GM12878 (cell line): ENCODE results near the gene ADAM19. TPM values are rescaled to one million over a fixed set of nuclear protein-coding genes. Genes with fewer than 3 reads are reported as not detected.

Experiments used
- EGR1 ChIP-seq, 2 experiments: IDR thresholded peaks; 1 replicate in 1 of 2; 2 replicates in 1 of 2; pipeline ENCODE4 v1.6.1; 2011 to 2012; ENCODE audit warnings: low read depth in 2 of 2, low read length in 2 of 2, borderline replicate concordance in 1 of 2, mild to moderate bottlenecking in 1 of 2, moderate library complexity in 1 of 2
- MEF2A ChIP-seq: IDR thresholded peaks from 2 replicates; pipeline ENCODE4 v1.6.1; 2011; ENCODE audit warnings: low read depth, mild to moderate bottlenecking, low read length, moderate library complexity; ENCODE audit not compliant: insufficient read depth
- PRDM15 ChIP-seq: fragments of 450-650 bp; formaldehyde crosslinking; IDR thresholded peaks from 2 replicates; pipeline ENCODE4 v1.4.0; 2020; ENCODE audit warnings: mild to moderate bottlenecking, moderate library complexity
- SMC3 ChIP-seq: IDR thresholded peaks from 2 replicates; pipeline ENCODE4 v1.6.1; 2011; ENCODE audit warnings: low read length, improper control_type of control experiment, borderline replicate concordance
- ZSCAN29 ChIP-seq: fragments of 450-650 bp; IDR thresholded peaks from 2 replicates; pipeline ENCODE4 v1.6.1; 2017; ENCODE audit warnings: mild to moderate bottlenecking, moderate library complexity
- polyA plus RNA-seq, 11 experiments: library from polyadenylated mRNA; depleted of rRNA in 4 of 11; unstranded in 6 of 11; stranded (reverse) in 5 of 11; fragments of >200 nt; fragmentation: Nextera tagmentation in 4 of 11; fragmentation: Illumina TruSeq in 1 of 11; extraction: Ambion mirVana in 4 of 11; extraction: Trizol in 1 of 11; gene quantifications; 1 replicate in 1 of 11; 2 replicates in 10 of 11; pipeline versions ENCODE4 v1.2.1 to v1.2.3, GENCODE V29; 2011 to 2016; ENCODE audit warnings: inconsistent platforms in 2 of 11, missing spikeins in 2 of 11, low read depth in 1 of 11
- total RNA-seq, 4 experiments: library from RNA; depleted of rRNA in 3 of 4; stranded (reverse); fragments of >200 nt in 3 of 4; fragmentation: Illumina TruSeq in 1 of 4; extraction: Trizol in 1 of 4; gene quantifications; 2 replicates each; pipeline versions ENCODE4 v1.2.1 to v1.2.3, GENCODE V29; 2013 to 2021
- TF ChIP-seq, protein P1 (sequence below): fragments of 450-650 bp; IDR thresholded peaks from 2 replicates; pipeline ENCODE4 v1.6.1; 2017; ENCODE audit warnings: mild to moderate bottlenecking, moderate library complexity

Gene ADAM19
- total and polyA plus RNA-seq, 10 of the 15 experiments (the other 5 are each of a cell fraction or from before 2014, with no cell fraction given): 16.0 to 92.8 (median 44.7) TPM

DNA sequence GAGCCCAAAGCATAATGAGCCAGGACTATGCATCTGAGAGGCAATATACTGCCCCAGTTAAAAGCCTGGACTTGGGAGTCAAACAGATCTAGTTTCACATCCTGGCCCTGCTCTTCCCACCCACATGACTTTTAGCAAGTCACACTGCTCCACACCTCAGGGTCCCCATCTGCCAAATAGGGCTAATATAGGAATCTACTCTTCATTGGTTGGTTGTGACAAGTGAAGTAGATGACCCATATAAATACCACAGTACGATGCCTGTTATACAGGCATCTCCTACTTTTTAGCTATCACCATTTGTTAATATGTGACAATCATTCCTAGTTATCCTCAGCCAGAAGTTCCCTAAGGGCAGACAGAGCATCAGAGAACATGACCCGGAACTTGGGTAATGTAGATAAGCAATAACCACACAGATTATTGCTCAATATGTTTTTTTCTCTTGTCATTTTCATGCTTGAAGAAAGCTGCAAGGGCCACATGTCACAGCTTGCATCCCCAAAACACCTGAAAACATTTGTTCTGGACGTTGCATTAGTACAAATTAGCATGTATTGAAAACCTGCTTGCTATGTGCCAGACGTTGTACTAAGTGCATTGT, 20.4 kb downstream of the ADAM19 start (continued):
- TF ChIP-seq, protein P1, sequence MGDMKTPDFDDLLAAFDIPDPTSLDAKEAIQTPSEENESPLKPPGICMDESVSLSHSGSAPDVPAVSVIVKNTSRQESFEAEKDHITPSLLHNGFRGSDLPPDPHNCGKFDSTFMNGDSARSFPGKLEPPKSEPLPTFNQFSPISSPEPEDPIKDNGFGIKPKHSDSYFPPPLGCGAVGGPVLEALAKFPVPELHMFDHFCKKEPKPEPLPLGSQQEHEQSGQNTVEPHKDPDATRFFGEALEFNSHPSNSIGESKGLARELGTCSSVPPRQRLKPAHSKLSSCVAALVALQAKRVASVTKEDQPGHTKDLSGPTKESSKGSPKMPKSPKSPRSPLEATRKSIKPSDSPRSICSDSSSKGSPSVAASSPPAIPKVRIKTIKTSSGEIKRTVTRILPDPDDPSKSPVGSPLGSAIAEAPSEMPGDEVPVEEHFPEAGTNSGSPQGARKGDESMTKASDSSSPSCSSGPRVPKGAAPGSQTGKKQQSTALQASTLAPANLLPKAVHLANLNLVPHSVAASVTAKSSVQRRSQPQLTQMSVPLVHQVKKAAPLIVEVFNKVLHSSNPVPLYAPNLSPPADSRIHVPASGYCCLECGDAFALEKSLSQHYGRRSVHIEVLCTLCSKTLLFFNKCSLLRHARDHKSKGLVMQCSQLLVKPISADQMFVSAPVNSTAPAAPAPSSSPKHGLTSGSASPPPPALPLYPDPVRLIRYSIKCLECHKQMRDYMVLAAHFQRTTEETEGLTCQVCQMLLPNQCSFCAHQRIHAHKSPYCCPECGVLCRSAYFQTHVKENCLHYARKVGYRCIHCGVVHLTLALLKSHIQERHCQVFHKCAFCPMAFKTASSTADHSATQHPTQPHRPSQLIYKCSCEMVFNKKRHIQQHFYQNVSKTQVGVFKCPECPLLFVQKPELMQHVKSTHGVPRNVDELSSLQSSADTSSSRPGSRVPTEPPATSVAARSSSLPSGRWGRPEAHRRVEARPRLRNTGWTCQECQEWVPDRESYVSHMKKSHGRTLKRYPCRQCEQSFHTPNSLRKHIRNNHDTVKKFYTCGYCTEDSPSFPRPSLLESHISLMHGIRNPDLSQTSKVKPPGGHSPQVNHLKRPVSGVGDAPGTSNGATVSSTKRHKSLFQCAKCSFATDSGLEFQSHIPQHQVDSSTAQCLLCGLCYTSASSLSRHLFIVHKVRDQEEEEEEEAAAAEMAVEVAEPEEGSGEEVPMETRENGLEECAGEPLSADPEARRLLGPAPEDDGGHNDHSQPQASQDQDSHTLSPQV: no peak
- TF ChIP-seq ZSCAN29: no peak
- TF ChIP-seq SMC3: no peak
- no peak for TF ChIP-seq EGR1 (IDR thresholded peaks at IDR 0.05; ENCODE audit: borderline replicate concordance in 1 of 2, low read depth in 2 of 2, low read length in 2 of 2)
- no peak for TF ChIP-seq MEF2A
- no peak for TF ChIP-seq PRDM15 (CRISPR knock-in tag)
